NCI-H748 (cell line): ENCODE data around the gene DNAJC11.

Source experiments
- DNase-seq: peaks from one replicate; lab custom pipeline; 2025; ENCODE audit not compliant: unreplicated experiment; lab: John Stamatoyannopoulos, UW

DNAJC11 gene

GRCh38 chr1:6627031-6627430 lies 74.6 kb downstream of the DNAJC11 start:
- no peak for DNase-seq

GRCh38 chr1:6625584-6626149 lies 75.9 kb downstream of the DNAJC11 start:
- DNase-seq: no peak

GRCh38 chr1:6624710-6625583 lies 76.7 kb downstream of the DNAJC11 start, which contains the start of gene THAP3:
Gene THAP3 (plus strand): TSS chr1:6624868. CDS start chr1:6625219, 351 bp downstream.
- DNase-seq: peak; percentile 80

GRCh38 chr1:6623269-6623965 lies 78.2 kb downstream of the DNAJC11 start:
- no peak for DNase-seq

- no peak for DNase-seq
Observed at GRCh38 chr1:6622396-6623152, 79.0 kb downstream of the DNAJC11 start.

GRCh38 chr1:6621429-6622391 lies 79.9 kb downstream of the DNAJC11 start:
- DNase-seq: no peak

GRCh38 chr1:6619045-6619444 lies 82.6 kb downstream of the DNAJC11 start:
- DNase-seq: no peak

GRCh38 chr1:6614929-6615785 lies 86.5 kb downstream of the DNAJC11 start:
- no peak for DNase-seq

- peak; percentile 30 for DNase-seq
Observed at GRCh38 chr1:6614019-6614928, 87.3 kb downstream of the DNAJC11 start.

GRCh38 chr1:6613361-6614018 lies 88.1 kb downstream of the DNAJC11 start, which contains the start of gene PHF13:
Gene PHF13 (plus strand): TSS chr1:6613731. CDS start chr1:6614067, 336 bp downstream.
- DNase-seq: peak; percentile 97

- DNase-seq: peak; percentile 69
Observed at GRCh38 chr1:6612641-6613360, 88.8 kb downstream of the DNAJC11 start.

GRCh38 chr1:6603915-6604558 lies 97.6 kb downstream of the DNAJC11 start:
- DNase-seq: no peak

GRCh38 chr1:6603238-6603914 lies 98.2 kb downstream of the DNAJC11 start:
- DNase-seq: peak; percentile 29

- DNase-seq: peak; percentile 76
Observed at GRCh38 chr1:6602669-6603237, 98.9 kb downstream of the DNAJC11 start, which contains the start of gene KLHL21. Gene KLHL21 (minus strand): TSS chr1:6602869. CDS start chr1:6602817, 52 bp downstream.
